ENCODE data around the gene FGF1. TPM values are rescaled to one million over a fixed set of nuclear protein-coding genes. Genes with fewer than 3 reads are reported as not detected.

The FGF1 gene
- total RNA-seq: 0.99 TPM
- polyA plus RNA-seq: 1.6 TPM
- long read RNA-seq, donor 1: 0 reads
- long read RNA-seq, donor 2: 0 reads
- long read RNA-seq, donor 3: 0 reads
- long read RNA-seq, donor 4: 0 reads
- long read RNA-seq, donor 5, full-length matches to known transcripts: 1 of 1 reads
- long read RNA-seq, donor 5, partial matches to known transcripts: 0 of 1 reads
- long read RNA-seq, donor 5, other reads (novel, unspliced or antisense): 0 of 1 reads
- long read RNA-seq, donor 6, full-length matches to known transcripts: 1 of 1 reads
- long read RNA-seq, donor 6, partial matches to known transcripts: 0 of 1 reads
- long read RNA-seq, donor 6, other reads (novel, unspliced or antisense): 0 of 1 reads
- long read RNA-seq, donor 7: 0 reads
- long read RNA-seq, donor 8: 0 reads
- long read RNA-seq, donor 9, partial matches to known transcripts: 0 of 1 reads
- long read RNA-seq, donor 9, other reads (novel, unspliced or antisense): 0 of 1 reads
- long read RNA-seq, donor 10: 0 reads

DNA sequence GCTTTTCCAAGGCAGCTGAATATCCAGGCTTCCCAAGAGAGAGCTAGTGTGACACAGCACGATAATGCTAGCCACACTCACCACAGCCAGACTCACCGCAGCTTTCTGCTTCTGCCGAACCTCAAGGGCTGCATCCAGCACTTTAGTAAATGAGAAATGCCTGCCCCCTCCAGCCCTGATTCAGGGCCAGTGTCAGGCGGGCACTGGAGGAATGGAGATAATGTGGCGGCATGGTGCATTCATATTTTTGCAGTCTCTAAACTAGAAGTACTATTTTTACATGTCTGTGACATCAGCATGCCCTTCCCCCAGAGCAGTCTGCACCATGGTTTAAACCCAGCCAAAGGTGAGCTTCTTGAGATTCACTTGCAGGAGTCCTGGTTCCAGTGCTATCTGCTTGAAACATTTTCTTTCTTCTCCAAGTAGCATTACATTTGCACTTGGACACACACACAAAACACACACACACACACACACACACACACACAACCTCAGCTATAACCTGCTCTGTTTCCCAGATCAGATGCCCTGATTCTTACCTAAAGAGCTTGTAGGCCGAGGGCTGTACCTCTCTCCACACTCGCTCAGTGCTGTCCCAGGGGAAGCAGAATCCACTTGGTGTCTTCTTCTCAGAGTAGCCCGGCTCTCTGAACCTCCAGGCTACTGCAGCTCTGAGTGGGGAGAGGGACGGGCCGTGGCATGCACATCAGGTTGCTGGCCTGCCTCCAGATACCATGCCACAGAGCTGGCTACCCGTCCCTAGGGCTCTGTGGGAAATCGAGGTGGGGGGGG is at the start of gene FGF1:
FGF1 (minus strand) TSS at position 673 of the 792 bp plus-strand sequence. CDS start 71,963 bp downstream, outside the sequence.
- no peaks in the 10 kb centered on the region for H3K9me3 ChIP-seq (ENCODE audit: control insufficient read depth in 2 of 2, insufficient read depth in 1 of 2, low read length in 1 of 2)
- no peak for DNase-seq (ENCODE audit: low read depth in 6 of 9, low spot score in 9 of 9)
- no peak within 1 kb of the TSS for H3K4me3 ChIP-seq (ENCODE audit: low read length in 2 of 2)
- no peaks in the 10 kb centered on the region for H3K36me3 ChIP-seq (ENCODE audit: control insufficient read depth in 2 of 2, insufficient read depth in 2 of 2, low read length in 1 of 2)
- H3K4me1 ChIP-seq (ENCODE audit: control insufficient read depth in 2 of 2, insufficient read depth in 2 of 2, low read length in 2 of 2): no peaks in the 10 kb centered on the region
- 90% methylated on average over 12 of the region's 12 CpGs for WGBS
- peaks cover 0 to 9% of the 10 kb centered on the region in 2 donors for H3K27me3 ChIP-seq (ENCODE audit: control insufficient read depth in 2 of 2, insufficient read depth in 1 of 2, low read length in 1 of 2)
- no peak within 1 kb of the TSS for H3K27ac ChIP-seq (ENCODE audit: low read depth in 1 of 2, low read length in 1 of 2)

GRCh38 chr5:142727735-142728047 is 41.8 kb upstream of the FGF1 start:
- no peak overlapping the region for H3K4me3 ChIP-seq (ENCODE audit: low read length in 2 of 2)
- WGBS: 71% methylated on average over 2 of the region's 2 CpGs
- H3K27ac ChIP-seq (ENCODE audit: low read depth in 1 of 2, low read length in 1 of 2): no peak overlapping the region
- no peaks in the 10 kb centered on the region for H3K9me3 ChIP-seq (ENCODE audit: control insufficient read depth in 2 of 2, insufficient read depth in 1 of 2, low read length in 1 of 2)
- no peaks in the 10 kb centered on the region for H3K36me3 ChIP-seq (ENCODE audit: control insufficient read depth in 2 of 2, insufficient read depth in 2 of 2, low read length in 1 of 2)
- no peaks in the 10 kb centered on the region for H3K27me3 ChIP-seq (ENCODE audit: control insufficient read depth in 2 of 2, insufficient read depth in 1 of 2, low read length in 1 of 2)
- no peak for DNase-seq (ENCODE audit: low read depth in 6 of 9, low spot score in 9 of 9)
- no peaks in the 10 kb centered on the region for H3K4me1 ChIP-seq (ENCODE audit: control insufficient read depth in 2 of 2, insufficient read depth in 2 of 2, low read length in 2 of 2)

- Histone ChIP-seq H3K4me3 (ENCODE audit: low read length in 2 of 2) (no peak overlapping the region), H3K9me3 (ENCODE audit: control insufficient read depth in 2 of 2, insufficient read depth in 1 of 2, low read length in 1 of 2) (no peaks in the 10 kb centered on the region)
- DNase-seq (ENCODE audit: low read depth in 6 of 9, low spot score in 9 of 9): no peak
Measured at GRCh38 chr5:142726188-142726731, 40.4 kb upstream of the FGF1 start.

DNA sequence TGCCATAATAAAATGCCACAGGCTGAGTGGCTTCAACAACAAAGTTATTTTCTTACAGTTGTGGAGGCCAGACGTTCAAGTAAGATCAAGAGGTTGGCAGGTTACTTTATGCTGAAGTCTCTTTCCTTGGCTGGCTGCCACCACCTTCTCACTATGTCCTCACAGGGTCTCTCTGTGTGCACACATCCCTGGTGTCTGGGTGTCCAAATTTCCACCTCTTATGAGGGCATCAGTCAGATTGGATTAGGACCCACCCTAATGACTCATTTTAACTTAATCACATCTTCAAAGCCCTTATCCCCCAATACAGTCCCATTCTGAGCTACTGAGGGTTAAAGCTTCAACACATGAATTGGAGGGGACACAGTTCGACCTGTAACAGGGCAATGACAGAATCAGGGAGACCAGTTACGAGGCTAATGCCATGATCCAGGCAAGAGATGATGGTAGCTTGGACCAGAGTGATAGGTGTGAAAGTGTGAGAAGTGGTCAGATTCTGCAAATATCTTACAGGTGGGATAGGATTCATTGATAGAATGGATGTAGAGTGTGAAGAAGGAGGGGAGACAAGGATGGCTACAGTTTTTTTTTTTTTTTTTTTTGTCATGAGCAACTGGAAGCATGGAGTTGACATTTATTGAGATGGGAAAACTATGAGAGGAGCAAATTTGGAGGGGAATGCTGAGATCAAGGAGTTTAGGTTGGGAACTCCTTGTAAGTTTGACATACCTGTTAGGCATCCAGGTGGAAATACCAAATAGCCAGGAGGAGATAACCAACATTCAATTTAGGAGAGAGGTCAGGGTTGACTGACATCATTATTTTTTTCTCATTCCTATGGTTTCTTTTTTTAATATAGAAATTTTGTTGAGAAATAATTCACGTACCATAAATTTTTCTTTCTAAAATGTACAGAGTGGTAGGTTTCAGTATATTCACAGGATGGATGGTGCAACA is 39.6 kb upstream of the FGF1 start:
- DNase-seq (ENCODE audit: low read depth in 6 of 9, low spot score in 9 of 9): no peak
- H3K9me3 ChIP-seq (ENCODE audit: control insufficient read depth in 2 of 2, insufficient read depth in 1 of 2, low read length in 1 of 2): no peaks in the 10 kb centered on the region
- H3K4me1 ChIP-seq (ENCODE audit: control insufficient read depth in 2 of 2, insufficient read depth in 2 of 2, low read length in 2 of 2): peaks cover 0 to 4% of the 10 kb centered on the region in 2 donors
- 86% methylated on average over 4 of the region's 4 CpGs for WGBS
- no peak overlapping the region for H3K27ac ChIP-seq (ENCODE audit: low read depth in 1 of 2, low read length in 1 of 2)
- no peaks in the 10 kb centered on the region for H3K36me3 ChIP-seq (ENCODE audit: control insufficient read depth in 2 of 2, insufficient read depth in 2 of 2, low read length in 1 of 2)
- no peaks in the 10 kb centered on the region for H3K27me3 ChIP-seq (ENCODE audit: control insufficient read depth in 2 of 2, insufficient read depth in 1 of 2, low read length in 1 of 2)
- no peak overlapping the region for H3K4me3 ChIP-seq (ENCODE audit: low read length in 2 of 2)

More at GRCh38 chr5:142726188-142726731, 40.4 kb upstream of the FGF1 start:
- no peak overlapping the region for H3K27ac ChIP-seq (ENCODE audit: low read depth in 1 of 2, low read length in 1 of 2)
- WGBS: 88% methylated on average over 2 of the region's 2 CpGs
- H3K4me1 ChIP-seq (ENCODE audit: control insufficient read depth in 2 of 2, insufficient read depth in 2 of 2, low read length in 2 of 2): peaks cover 0 to 3% of the 10 kb centered on the region in 2 donors
- no peaks in the 10 kb centered on the region for H3K27me3 ChIP-seq (ENCODE audit: control insufficient read depth in 2 of 2, insufficient read depth in 1 of 2, low read length in 1 of 2)
- no peaks in the 10 kb centered on the region for H3K36me3 ChIP-seq (ENCODE audit: control insufficient read depth in 2 of 2, insufficient read depth in 2 of 2, low read length in 1 of 2)

- Histone ChIP-seq H3K4me1 (ENCODE audit: control insufficient read depth in 2 of 2, insufficient read depth in 2 of 2, low read length in 2 of 2) (peaks cover 0 to 11% of the 10 kb centered on the region in 2 donors), H3K36me3 (ENCODE audit: control insufficient read depth in 2 of 2, insufficient read depth in 2 of 2, low read length in 1 of 2) (no peaks in the 10 kb centered on the region), H3K27ac (ENCODE audit: low read depth in 1 of 2, low read length in 1 of 2) (no peak overlapping the region), H3K4me3 (ENCODE audit: low read length in 2 of 2) (no peak overlapping the region), H3K27me3 (ENCODE audit: control insufficient read depth in 2 of 2, insufficient read depth in 1 of 2, low read length in 1 of 2) (no peaks in the 10 kb centered on the region), H3K9me3 (ENCODE audit: control insufficient read depth in 2 of 2, insufficient read depth in 1 of 2, low read length in 1 of 2) (no peaks in the 10 kb centered on the region)
- 97% methylated on average over 9 of the region's 9 CpGs for WGBS
- no peak for DNase-seq (ENCODE audit: low read depth in 6 of 9, low spot score in 9 of 9)
Measured at GRCh38 chr5:142724821-142725220, 38.9 kb upstream of the FGF1 start.

DNA sequence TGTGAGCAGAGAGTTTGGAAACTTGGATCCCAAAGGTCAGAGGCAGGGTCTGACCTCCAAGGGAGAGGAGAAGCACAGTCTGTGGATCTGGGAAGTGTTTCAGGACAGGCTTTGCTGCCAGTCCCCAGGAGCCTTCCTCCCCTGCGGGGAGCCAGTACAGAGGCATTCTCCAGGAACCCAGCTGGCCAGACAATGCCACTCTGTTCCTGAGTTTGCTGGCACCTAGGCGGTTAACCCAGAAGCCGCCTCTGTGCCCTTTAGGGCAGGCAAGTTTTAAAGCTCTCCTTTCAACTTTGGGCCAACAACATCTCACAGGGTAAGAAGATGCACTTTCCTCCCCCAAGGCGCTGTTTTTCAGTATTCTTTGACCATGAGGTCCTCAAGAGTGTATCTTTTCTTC is 37.0 kb upstream of the FGF1 start:
- H3K9me3 ChIP-seq (ENCODE audit: control insufficient read depth in 2 of 2, insufficient read depth in 1 of 2, low read length in 1 of 2): no peaks in the 10 kb centered on the region
- no peak for DNase-seq (ENCODE audit: low read depth in 6 of 9, low spot score in 9 of 9)
- H3K4me3 ChIP-seq (ENCODE audit: low read length in 2 of 2): no peak overlapping the region
- no peaks in the 10 kb centered on the region for H3K36me3 ChIP-seq (ENCODE audit: control insufficient read depth in 2 of 2, insufficient read depth in 2 of 2, low read length in 1 of 2)
- H3K4me1 ChIP-seq (ENCODE audit: control insufficient read depth in 2 of 2, insufficient read depth in 2 of 2, low read length in 2 of 2): peaks cover 0 to 11% of the 10 kb centered on the region in 2 donors
- H3K27ac ChIP-seq (ENCODE audit: low read depth in 1 of 2, low read length in 1 of 2): no peak overlapping the region
- 100% methylated on average over 4 of the region's 4 CpGs for WGBS
- H3K27me3 ChIP-seq (ENCODE audit: control insufficient read depth in 2 of 2, insufficient read depth in 1 of 2, low read length in 1 of 2): no peaks in the 10 kb centered on the region

- Histone ChIP-seq H3K9me3 (ENCODE audit: control insufficient read depth in 2 of 2, insufficient read depth in 1 of 2, low read length in 1 of 2) (no peaks in the 10 kb centered on the region), H3K36me3 (ENCODE audit: control insufficient read depth in 2 of 2, insufficient read depth in 2 of 2, low read length in 1 of 2) (no peaks in the 10 kb centered on the region), H3K27me3 (ENCODE audit: control insufficient read depth in 2 of 2, insufficient read depth in 1 of 2, low read length in 1 of 2) (no peaks in the 10 kb centered on the region), H3K4me1 (ENCODE audit: control insufficient read depth in 2 of 2, insufficient read depth in 2 of 2, low read length in 2 of 2) (peaks cover 0 to 11% of the 10 kb centered on the region in 2 donors), H3K27ac (ENCODE audit: low read depth in 1 of 2, low read length in 1 of 2) (no peak overlapping the region), H3K4me3 (ENCODE audit: low read length in 2 of 2) (no peak overlapping the region)
- WGBS: 93% methylated on average over 6 of the region's 6 CpGs
- DNase-seq (ENCODE audit: low read depth in 6 of 9, low spot score in 9 of 9): no peak
Measured at GRCh38 chr5:142722146-142722545, 36.3 kb upstream of the FGF1 start.

GRCh38 chr5:142720641-142721271 is 34.9 kb upstream of the FGF1 start:
- Histone ChIP-seq H3K27me3 (ENCODE audit: control insufficient read depth in 2 of 2, insufficient read depth in 1 of 2, low read length in 1 of 2) (no peaks in the 10 kb centered on the region), H3K27ac (ENCODE audit: low read depth in 1 of 2, low read length in 1 of 2) (peak overlapping the region; percentile 61 to 73), H3K4me3 (ENCODE audit: low read length in 2 of 2) (no peak overlapping the region), H3K9me3 (ENCODE audit: control insufficient read depth in 2 of 2, insufficient read depth in 1 of 2, low read length in 1 of 2) (no peaks in the 10 kb centered on the region), H3K4me1 (ENCODE audit: control insufficient read depth in 2 of 2, insufficient read depth in 2 of 2, low read length in 2 of 2) (peaks cover 0 to 11% of the 10 kb centered on the region in 2 donors), H3K36me3 (ENCODE audit: control insufficient read depth in 2 of 2, insufficient read depth in 2 of 2, low read length in 1 of 2) (no peaks in the 10 kb centered on the region)
- peak in 1 of 9 donors; percentile 23 for DNase-seq (ENCODE audit: low read depth in 6 of 9, low spot score in 9 of 9)
- 91% methylated on average over 13 of the region's 13 CpGs for WGBS
